CD8-positive, alpha-beta memory T cell (primary cell): ENCODE measurements around the gene RABGAP1L. TPM values are rescaled to one million over a fixed set of nuclear protein-coding genes. Genes with fewer than 3 reads are reported as not detected.
A peak's percentile ranks its signal among the peaks of the same experiment; 100 is the strongest.
"Not testable (repeated sequence)": the region's sequence is repeated elsewhere in the genome, so short reads cannot be mapped to it uniquely, and the experiment has no call there.

ENCODE experiments used
- CTCF ChIA-PET: fragments of 350-600 bp; sonication (Branson Sonifier 250); formaldehyde crosslinking; loops from one replicate; lab custom pipeline; 2021; ENCODE audit warnings: antibody characterized with exemption; lab: Charles Lee
- POLR2A ChIA-PET: fragments of 350-600 bp; sonication (Branson Sonifier 250); formaldehyde crosslinking; loops from one replicate; lab custom pipeline; 2021; ENCODE audit warnings: antibody characterized with exemption; lab: Charles Lee
- DNase-seq, 5 donors: peaks; one replicate each; pipeline versions ENCODE4 v3.0.0 to v3.0.0-alpha.2; 2020 to 2022; ENCODE audit warnings: mixed read lengths in 1 of 5
- H3K27ac ChIP-seq: one replicate; pipeline ENCODE4 v1.7.0; 2013; ENCODE audit warnings: low read depth, mild to moderate bottlenecking, low read length, moderate library complexity
- H3K27me3 ChIP-seq: 2 replicates; pipeline ENCODE4 v1.7.0; 2013; ENCODE audit warnings: low read length, mild to moderate bottlenecking; ENCODE audit not compliant: insufficient read depth, poor library complexity, severe bottlenecking
- H3K36me3 ChIP-seq: 2 replicates; pipeline ENCODE4 v1.7.0; 2013; ENCODE audit warnings: mild to moderate bottlenecking, low read length, moderate library complexity; ENCODE audit not compliant: insufficient read depth
- H3K4me1 ChIP-seq: 2 replicates; pipeline ENCODE4 v1.7.0; 2013; ENCODE audit warnings: mild to moderate bottlenecking, low read length, moderate library complexity; ENCODE audit not compliant: insufficient read depth
- H3K4me3 ChIP-seq: 2 replicates; pipeline ENCODE4 v1.7.0; 2013; ENCODE audit warnings: mild to moderate bottlenecking, low read length
- H3K9me3 ChIP-seq: 2 replicates; pipeline ENCODE4 v1.7.0; 2013; ENCODE audit warnings: mild to moderate bottlenecking, low read length
- H3K27ac Mint-ChIP-seq, 8 donors: one replicate each; pipeline ENCODE4 v1.8.0; 2020 to 2021; ENCODE audit warnings: mixed read lengths in 8 of 8, mild to moderate bottlenecking in 6 of 8, inconsistent platforms in 3 of 8, moderate library complexity in 3 of 8
- H3K27me3 Mint-ChIP-seq, 2 donors: one replicate each; pipeline ENCODE4 v1.8.0; 2020 to 2021; ENCODE audit warnings: mixed read lengths in 2 of 2, mild to moderate bottlenecking in 1 of 2, moderate library complexity in 1 of 2
- H3K36me3 Mint-ChIP-seq, 3 donors: one replicate each; pipeline ENCODE4 v1.8.0; 2020 to 2021; ENCODE audit warnings: mixed read lengths in 3 of 3, inconsistent platforms in 1 of 3, mild to moderate bottlenecking in 1 of 3
- H3K4me1 Mint-ChIP-seq, 3 donors: one replicate each; pipeline ENCODE4 v1.8.0; 2020 to 2021; ENCODE audit warnings: mixed read lengths in 3 of 3, inconsistent platforms in 1 of 3, mild to moderate bottlenecking in 1 of 3
- H3K4me3 Mint-ChIP-seq, 7 donors: one replicate each; pipeline ENCODE4 v1.8.0; 2020 to 2021; ENCODE audit warnings: mixed read lengths in 7 of 7, mild to moderate bottlenecking in 6 of 7, moderate library complexity in 4 of 7, inconsistent platforms in 2 of 7
- H3K9me3 Mint-ChIP-seq, 5 donors: one replicate each; pipeline ENCODE4 v1.8.0; 2020 to 2022; ENCODE audit warnings: mixed read lengths in 5 of 5, mild to moderate bottlenecking in 3 of 5, moderate library complexity in 2 of 5, inconsistent platforms in 1 of 5
- polyA plus RNA-seq: library from polyadenylated mRNA; unstranded; fragments of 300-500 nt; fragmentation: Illumina TruSeq; gene quantifications from one replicate; pipeline ENCODE4 v1.2.3, GENCODE V29; 2021
- total RNA-seq, 2 experiments: library from RNA; stranded (reverse); gene quantifications; one replicate each; pipeline ENCODE4 v1.2.3, GENCODE V29; 2021

Gene RABGAP1L
- total and polyA plus RNA-seq, 3 experiments from 2014 or later: 41.7 to 78.5 (median 42.7) TPM

DNA sequence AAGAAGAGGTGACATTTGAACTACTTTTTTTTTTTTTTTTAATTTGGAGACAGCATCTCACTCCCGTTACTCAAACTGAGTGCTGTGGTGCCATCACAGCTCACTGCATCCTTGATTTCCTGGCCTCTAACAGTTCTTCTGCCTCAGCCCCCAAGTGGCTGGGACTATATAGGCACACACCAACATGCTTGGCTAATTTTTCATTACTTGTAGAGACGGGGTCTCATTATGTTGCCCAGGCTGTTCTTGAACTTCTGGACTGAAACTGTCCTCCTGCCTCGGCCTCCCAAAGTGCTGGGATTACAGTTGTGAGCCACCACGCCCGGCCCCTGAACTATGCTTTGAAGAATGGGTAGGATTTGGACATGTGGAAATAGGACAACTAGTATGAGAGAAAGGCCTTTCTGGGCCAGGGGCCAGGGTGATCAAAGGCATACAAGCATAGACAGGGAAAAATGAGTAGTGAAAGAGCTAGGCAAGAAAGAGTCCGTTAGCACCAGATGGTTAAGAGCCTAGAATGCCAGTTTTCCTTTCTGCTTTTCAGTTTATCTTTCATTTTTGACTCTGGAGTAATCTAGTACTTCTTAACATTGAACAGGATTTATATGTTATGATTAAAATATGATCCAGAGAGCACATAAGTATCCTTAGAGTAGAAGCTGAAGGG, 6.3 kb downstream of the RABGAP1L start:
- DNase-seq: no peak
- H3K27me3 ChIP-seq: no peaks in the 10 kb centered on the region
- Mint-ChIP-seq H3K27ac (peak overlapping the region; percentile 58 to 88 (median 84)), H3K27me3 (peaks cover 0 to 2% of the 10 kb centered on the region in 2 donors), H3K4me3 (peak overlapping the region in 6 of 7 donors; percentile 6 to 76 (median 10)), H3K9me3 (no peaks in the 10 kb centered on the region), H3K36me3 (peaks cover 0 to 16% (median 6%) of the 10 kb centered on the region in 3 donors), H3K4me1 (peaks cover 70 to 95% (median 94%) of the 10 kb centered on the region in 3 donors)
- H3K4me1 ChIP-seq: peaks cover 34% of the 10 kb centered on the region
- no peaks in the 10 kb centered on the region for H3K9me3 ChIP-seq
- peak overlapping the region; percentile 40 for H3K27ac ChIP-seq
- no peaks in the 10 kb centered on the region for H3K36me3 ChIP-seq
- POLR2A ChIA-PET: interaction anchor here (0.8 kb wide), 1 partner anchor 12 kb away, joined by 4 read pairs; no protein-coding TSS in a partner anchor
- H3K4me3 ChIP-seq: no peak overlapping the region
- CTCF ChIA-PET: interaction anchor here (1.6 kb wide), 1 partner anchor 41 kb away, joined by 4 read pairs; no protein-coding TSS in a partner anchor

GRCh38 chr1:174166530-174167264, 7.4 kb downstream of the RABGAP1L start:
- Mint-ChIP-seq H3K9me3 (no peaks in the 10 kb centered on the region), H3K4me3 (peak overlapping the region in 2 of 7 donors; percentile 64 to 76), H3K27ac (peak overlapping the region; percentile 24 to 88 (median 79)), H3K36me3 (peaks cover 0 to 16% (median 6%) of the 10 kb centered on the region in 3 donors), H3K27me3 (peaks cover 0 to 2% of the 10 kb centered on the region in 2 donors), H3K4me1 (peaks cover 67 to 94% (median 92%) of the 10 kb centered on the region in 3 donors)
- DNase-seq: no peak
- H3K4me3 ChIP-seq: no peak overlapping the region
- H3K4me1 ChIP-seq: peaks cover 29% of the 10 kb centered on the region
- H3K27me3 ChIP-seq: no peaks in the 10 kb centered on the region
- CTCF ChIA-PET: interaction anchor here (1.6 kb wide), 1 partner anchor 40 kb away, joined by 4 read pairs; no protein-coding TSS in a partner anchor
- peak overlapping the region; percentile 40 for H3K27ac ChIP-seq
- POLR2A ChIA-PET: interaction anchor here (0.6 to 1.5 kb wide), 3 partner anchors 9 to 108 kb away, joined by 3 to 4 read pairs (median 4); no protein-coding TSS in a partner anchor
- H3K36me3 ChIP-seq: no peaks in the 10 kb centered on the region
- no peaks in the 10 kb centered on the region for H3K9me3 ChIP-seq

- CTCF ChIA-PET: interaction anchor here (1.6 kb wide), 1 partner anchor 39 kb away, joined by 4 read pairs; no protein-coding TSS in a partner anchor
- no peaks in the 10 kb centered on the region for H3K27me3 ChIP-seq
- H3K9me3 Mint-ChIP-seq: no peaks in the 10 kb centered on the region
- POLR2A ChIA-PET: interaction anchor here (0.6 to 1.5 kb wide), 3 partner anchors 9 to 1984 kb away, joined by 3 to 4 read pairs (median 3); no protein-coding TSS in a partner anchor
- no peaks in the 10 kb centered on the region for H3K36me3 ChIP-seq
- peak overlapping the region in 2 of 7 donors; percentile 64 to 82 for H3K4me3 Mint-ChIP-seq
- H3K9me3 ChIP-seq: no peaks in the 10 kb centered on the region
- peaks cover 0 to 16% (median 6%) of the 10 kb centered on the region in 3 donors for H3K36me3 Mint-ChIP-seq
- no peak for DNase-seq
- H3K27ac Mint-ChIP-seq: peak overlapping the region in 3 of 8 donors; percentile 10 to 86 (median 85)
- H3K27me3 Mint-ChIP-seq: peaks cover 0 to 2% of the 10 kb centered on the region in 2 donors
- no peak overlapping the region for H3K4me3 ChIP-seq
- H3K27ac ChIP-seq: peak overlapping the region; percentile 40
- H3K4me1 Mint-ChIP-seq: peaks cover 64 to 94% (median 91%) of the 10 kb centered on the region in 3 donors
- H3K4me1 ChIP-seq: peaks cover 25% of the 10 kb centered on the region
Observed at GRCh38 chr1:174167265-174167803, 8.0 kb downstream of the RABGAP1L start.

DNA sequence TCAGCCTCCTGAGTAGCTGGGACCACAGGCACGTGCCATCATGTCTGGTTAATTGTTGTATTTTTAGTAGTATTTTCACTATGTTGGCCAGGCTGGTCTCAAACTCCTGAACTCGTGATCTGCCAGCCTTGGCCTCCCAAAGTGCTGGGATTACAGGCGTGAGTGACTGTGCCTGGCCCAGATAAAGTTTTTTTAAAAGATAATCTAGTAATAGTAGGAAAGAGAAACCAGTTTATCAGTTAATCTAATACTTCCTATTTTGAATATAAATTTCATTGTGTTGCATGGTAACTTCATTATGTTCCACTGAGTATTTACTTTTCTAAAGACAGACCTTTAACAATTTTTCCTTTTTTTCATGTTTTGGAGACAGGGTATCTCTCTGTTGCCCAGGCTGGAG, 10.0 kb downstream of the RABGAP1L start:
- Histone ChIP-seq H3K27ac (no peak overlapping the region), H3K36me3 (no peaks in the 10 kb centered on the region), H3K27me3 (no peaks in the 10 kb centered on the region), H3K4me3 (no peak overlapping the region), H3K4me1 (peaks cover 23% of the 10 kb centered on the region), H3K9me3 (no peaks in the 10 kb centered on the region)
- H3K27ac Mint-ChIP-seq: peak overlapping the region in 2 of 8 donors; percentile 75 to 76
- DNase-seq: no peak
- H3K4me3 Mint-ChIP-seq: peak overlapping the region in 1 of 7 donors; percentile 38
- no peaks in the 10 kb centered on the region for H3K9me3 Mint-ChIP-seq
- CTCF ChIA-PET: interaction anchor here (0.6 kb wide), 1 partner anchor 93 kb away, joined by 3 read pairs; no protein-coding TSS in a partner anchor
- POLR2A ChIA-PET: no interaction called here
- peaks cover 67 to 91% (median 90%) of the 10 kb centered on the region in 3 donors for H3K4me1 Mint-ChIP-seq
- peaks cover 0 to 16% (median 6%) of the 10 kb centered on the region in 3 donors for H3K36me3 Mint-ChIP-seq
- peaks cover 0 to 2% of the 10 kb centered on the region in 2 donors for H3K27me3 Mint-ChIP-seq

- H3K36me3 Mint-ChIP-seq: peaks cover 4 to 19% (median 7%) of the 10 kb centered on the region in 3 donors
- H3K4me1 Mint-ChIP-seq: peaks cover 61 to 88% (median 88%) of the 10 kb centered on the region in 3 donors
- CTCF ChIA-PET: no interaction called here
- H3K9me3 Mint-ChIP-seq: no peaks in the 10 kb centered on the region
- Histone ChIP-seq H3K36me3 (no peaks in the 10 kb centered on the region), H3K27ac (no peak overlapping the region), H3K4me1 (peaks cover 16% of the 10 kb centered on the region), H3K9me3 (no peaks in the 10 kb centered on the region), H3K4me3 (no peak overlapping the region), H3K27me3 (no peaks in the 10 kb centered on the region)
- H3K4me3 Mint-ChIP-seq: no peak overlapping the region
- H3K27me3 Mint-ChIP-seq: no peaks in the 10 kb centered on the region
- POLR2A ChIA-PET: interaction anchor here (0.6 to 1.0 kb wide), 3 partner anchors 9 to 439 kb away, joined by 3 to 8 read pairs (median 4); no protein-coding TSS in a partner anchor
- H3K27ac Mint-ChIP-seq: no peak overlapping the region
- DNase-seq: no peak
Observed at GRCh38 chr1:174171073-174171472, 11.8 kb downstream of the RABGAP1L start.

- Histone ChIP-seq H3K27me3 (no peaks in the 10 kb centered on the region), H3K9me3 (no peaks in the 10 kb centered on the region), H3K27ac (no peak overlapping the region), H3K4me1 (no peaks in the 10 kb centered on the region), H3K36me3 (no peaks in the 10 kb centered on the region), H3K4me3 (no peak overlapping the region)
- H3K9me3 Mint-ChIP-seq: no peaks in the 10 kb centered on the region
- peaks cover 12 to 32% (median 26%) of the 10 kb centered on the region in 3 donors for H3K36me3 Mint-ChIP-seq
- no peak for DNase-seq
- H3K4me3 Mint-ChIP-seq: peak overlapping the region in 1 of 7 donors; percentile 8
- ChIA-PET CTCF (interaction anchor here (1.1 kb wide), 1 partner anchor 15 kb away, joined by 3 read pairs; no protein-coding TSS in a partner anchor), POLR2A (no interaction called here)
- H3K27me3 Mint-ChIP-seq: no peaks in the 10 kb centered on the region
- peaks cover 52 to 90% (median 83%) of the 10 kb centered on the region in 3 donors for H3K4me1 Mint-ChIP-seq
- peak overlapping the region in 3 of 8 donors; percentile 5 to 70 (median 48) for H3K27ac Mint-ChIP-seq
Observed at GRCh38 chr1:174174461-174175329, 15.4 kb downstream of the RABGAP1L start.

DNA sequence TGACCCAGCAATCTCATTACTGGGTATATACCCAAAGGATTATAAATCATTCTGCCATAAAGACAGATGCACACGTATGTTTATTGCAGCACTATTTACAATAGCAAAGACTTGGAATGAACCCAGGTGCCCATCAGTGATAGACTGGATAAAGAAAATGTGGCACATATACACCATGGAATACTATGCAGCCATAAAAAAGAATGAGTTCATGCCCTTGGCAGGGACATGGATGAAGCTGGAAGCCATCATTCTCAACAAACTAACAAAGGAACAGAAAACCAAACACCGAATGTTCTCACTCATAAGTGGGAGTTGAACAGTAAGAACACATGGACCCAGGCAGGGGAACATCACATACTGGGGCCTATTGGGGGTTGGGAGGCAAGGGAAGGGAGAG, 19.1 kb downstream of the RABGAP1L start:
- DNase-seq, H3K27ac ChIP-seq, H3K27me3 Mint-ChIP-seq, H3K9me3 Mint-ChIP-seq, H3K4me1 ChIP-seq, H3K36me3 ChIP-seq, H3K27me3 ChIP-seq, H3K4me3 ChIP-seq, H3K9me3 ChIP-seq: not testable (repeated sequence)
- H3K27ac Mint-ChIP-seq: peak overlapping the region in 2 of 8 donors; percentile 46 to 86
- peaks cover 9 to 26% (median 25%) of the 10 kb centered on the region in 3 donors for H3K36me3 Mint-ChIP-seq
- ChIA-PET CTCF (interaction anchor here (0.8 kb wide), 1 partner anchor 25 kb away, joined by 3 read pairs; no protein-coding TSS in a partner anchor), POLR2A (interaction anchor here (0.6 kb wide), 1 partner anchor 11 kb away, joined by 4 read pairs; no protein-coding TSS in a partner anchor)
- H3K4me1 Mint-ChIP-seq: peaks cover 42 to 92% (median 82%) of the 10 kb centered on the region in 3 donors
- H3K4me3 Mint-ChIP-seq: peak overlapping the region in 2 of 7 donors; percentile 12 to 75
